Non-pigmented ciliary epithelial cell (primary cell): ENCODE measurements around the gene SVIP.

Source experiments
- DNase-seq: peaks from one replicate; pipeline ENCODE4 v3.0.0-alpha.2; 2010; ENCODE audit warnings: low read depth

SVIP gene, protein sequence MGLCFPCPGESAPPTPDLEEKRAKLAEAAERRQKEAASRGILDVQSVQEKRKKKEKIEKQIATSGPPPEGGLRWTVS

DNA sequence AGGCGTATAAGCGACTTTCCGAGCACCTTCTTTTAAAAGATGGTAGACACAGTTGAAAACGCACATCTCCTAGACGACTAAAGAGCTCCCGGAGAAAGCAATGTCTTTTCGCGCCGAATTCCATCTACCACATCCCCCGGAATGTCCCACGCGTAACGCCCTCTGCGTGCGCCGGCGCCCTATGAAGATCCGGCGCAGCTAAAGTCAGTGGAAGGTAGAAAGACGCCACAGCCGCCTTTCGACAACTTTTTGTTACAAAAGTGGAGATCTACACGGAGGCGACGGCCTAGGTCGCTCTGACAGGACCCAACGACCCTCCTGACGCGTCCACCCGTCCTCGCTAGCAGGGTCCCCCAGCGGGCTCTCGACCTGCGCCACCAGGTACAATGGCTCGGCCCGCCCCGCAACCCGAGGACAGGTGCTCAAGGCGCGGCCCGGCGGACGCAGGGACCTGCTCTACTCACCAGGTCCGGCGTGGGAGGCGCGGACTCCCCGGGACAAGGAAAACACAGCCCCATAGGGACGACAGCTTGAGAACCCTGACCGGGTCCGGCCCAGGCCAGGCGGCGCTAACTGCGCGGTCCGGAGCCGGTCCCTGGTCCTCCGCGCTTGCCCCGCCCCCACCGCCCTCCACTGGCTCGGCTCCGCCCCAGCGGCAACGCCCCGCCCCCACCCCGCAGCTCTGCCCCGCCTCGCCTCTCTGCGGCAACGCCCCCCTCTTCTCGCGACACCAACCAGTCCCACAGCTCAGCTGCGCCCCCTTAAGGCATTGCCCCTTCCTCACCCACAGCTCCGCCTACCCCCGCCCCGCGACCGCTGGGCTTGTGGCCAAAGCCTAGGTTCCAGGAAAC, at the start of gene SVIP:
Gene SVIP (minus strand): TSS at position 571 of the 851 bp plus-strand sequence. CDS start 53 bp downstream, at position 518.
- peak; percentile 55 for DNase-seq

DNA sequence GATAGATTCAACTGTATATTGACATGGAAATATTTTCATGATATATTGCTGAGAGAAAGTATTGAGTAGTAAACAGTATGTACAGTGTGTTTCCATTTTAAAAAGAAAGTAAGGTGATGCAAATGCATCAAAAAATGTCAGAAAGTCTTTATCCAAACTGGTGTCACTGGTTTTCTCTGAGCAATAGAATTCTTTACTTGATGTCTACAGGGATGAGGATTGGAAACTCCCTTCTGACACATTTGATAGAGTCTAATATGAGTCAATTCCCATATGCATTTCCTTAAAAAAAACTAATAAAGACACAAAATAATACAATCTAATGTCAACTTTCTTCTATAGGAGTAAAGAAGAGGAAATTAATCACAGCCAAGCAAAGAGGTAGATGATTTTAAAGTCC, 49.0 kb upstream of the SVIP start:
- DNase-seq = no peak

DNA sequence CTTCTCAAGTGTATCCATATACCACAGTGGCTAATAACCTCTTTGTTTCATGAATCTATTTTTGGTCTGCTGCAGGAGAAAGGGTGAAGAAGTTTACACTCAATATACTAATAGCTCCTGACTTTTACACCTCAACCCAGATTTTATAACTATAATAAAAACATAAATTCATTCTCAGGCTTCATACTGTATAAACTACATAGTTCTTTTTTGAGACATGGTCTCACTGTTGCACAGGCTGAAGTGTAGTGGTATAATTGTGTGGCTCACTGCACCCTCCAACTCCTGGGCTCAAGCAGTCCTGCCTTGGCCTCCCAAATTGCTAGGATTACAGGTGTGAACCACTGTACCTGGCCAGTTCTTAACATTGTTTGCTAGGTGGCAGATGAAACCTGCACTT, 48.4 kb upstream of the SVIP start:
- no peak for DNase-seq

DNA sequence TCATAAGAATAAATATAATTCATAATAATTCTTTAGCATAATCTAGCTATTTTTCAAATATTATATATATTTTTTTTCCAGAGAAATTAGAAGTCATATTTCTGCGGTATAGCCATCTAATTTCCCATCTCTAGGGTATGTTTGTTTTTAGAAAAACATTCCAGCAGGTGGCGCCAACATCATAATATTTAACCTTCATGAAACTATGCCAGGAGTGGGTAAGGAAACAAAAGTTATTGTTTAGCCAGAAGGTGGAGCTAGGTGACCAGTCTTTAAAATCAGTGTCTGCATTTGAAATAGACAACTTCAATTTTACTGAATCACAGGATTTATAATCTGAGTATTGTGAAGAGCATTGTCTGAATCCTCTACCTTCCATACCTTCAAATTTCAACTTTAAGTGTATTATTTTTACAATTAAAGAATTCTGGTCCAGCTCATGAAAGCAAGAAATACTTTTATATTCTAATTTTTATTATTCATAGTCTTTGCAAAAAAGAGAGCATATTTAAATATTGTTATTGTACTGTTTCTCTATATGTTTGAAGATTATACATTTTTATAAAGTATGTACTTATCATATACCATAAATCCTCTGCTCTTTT, 46.4 kb upstream of the SVIP start:
- peak; percentile 67 for DNase-seq

DNA sequence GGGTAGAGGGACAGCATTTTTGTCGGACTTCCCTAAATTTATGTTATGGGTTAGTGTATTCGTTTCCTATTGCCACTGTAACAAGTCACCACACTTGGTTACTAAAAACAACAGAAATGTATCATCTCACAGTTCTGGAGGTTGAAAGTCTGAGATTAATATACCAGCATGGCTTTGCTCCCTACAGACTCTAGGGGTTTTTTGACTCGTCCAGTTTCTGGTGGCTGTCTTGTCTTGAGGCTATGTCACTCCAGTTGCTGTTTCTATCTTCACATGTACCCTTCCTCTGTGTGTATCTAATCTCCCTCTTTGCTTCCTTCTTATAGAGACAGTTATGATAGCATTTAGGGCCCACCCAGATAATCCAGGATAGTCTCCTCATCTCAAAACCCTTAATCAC, 39.7 kb upstream of the SVIP start:
- DNase-seq = no peak

DNA sequence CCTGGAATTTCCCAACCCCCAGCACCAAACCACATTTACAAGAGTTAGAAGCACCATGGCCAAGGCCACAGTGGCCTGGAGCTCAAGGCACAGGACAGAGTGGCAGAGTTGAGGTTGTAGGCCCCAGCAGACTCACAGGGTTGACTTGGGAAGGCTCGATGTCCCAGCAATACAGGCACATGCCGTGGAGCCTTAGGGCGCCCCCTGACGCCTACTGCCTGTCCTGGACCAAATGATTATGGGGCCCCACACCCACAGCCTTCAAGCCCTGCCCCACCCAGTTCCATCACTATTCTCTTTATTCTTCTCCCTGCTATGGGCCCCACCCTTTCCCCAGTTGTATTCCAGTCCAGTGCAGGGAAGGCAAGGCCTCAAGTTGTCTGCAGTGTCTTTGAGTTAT, 30.6 kb upstream of the SVIP start, which contains the start of gene CCDC179:
Gene CCDC179 (minus strand): TSS at position 234 of the 400 bp plus-strand sequence. CDS start 53 bp downstream, at position 181.
- DNase-seq = no peak

DNA sequence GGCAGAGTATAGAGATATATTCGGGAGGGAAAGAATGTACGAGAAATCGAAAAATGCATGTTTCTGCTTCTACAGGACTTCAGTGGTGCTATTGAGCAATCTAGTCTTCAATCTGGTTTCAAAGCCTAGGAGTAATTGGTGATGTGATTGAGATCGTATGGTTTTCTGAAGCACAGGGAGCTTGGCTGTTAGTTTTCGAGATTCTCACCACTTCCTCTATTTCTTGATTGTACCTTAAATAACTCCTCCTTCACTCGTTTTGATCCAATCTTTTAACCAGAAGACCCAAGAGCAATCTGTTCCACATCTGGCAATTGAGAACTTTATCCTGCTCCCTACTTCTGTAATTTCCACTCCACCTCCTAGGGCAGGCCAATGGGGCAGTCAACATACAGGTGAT, 30.2 kb upstream of the SVIP start:
- no peak for DNase-seq

DNA sequence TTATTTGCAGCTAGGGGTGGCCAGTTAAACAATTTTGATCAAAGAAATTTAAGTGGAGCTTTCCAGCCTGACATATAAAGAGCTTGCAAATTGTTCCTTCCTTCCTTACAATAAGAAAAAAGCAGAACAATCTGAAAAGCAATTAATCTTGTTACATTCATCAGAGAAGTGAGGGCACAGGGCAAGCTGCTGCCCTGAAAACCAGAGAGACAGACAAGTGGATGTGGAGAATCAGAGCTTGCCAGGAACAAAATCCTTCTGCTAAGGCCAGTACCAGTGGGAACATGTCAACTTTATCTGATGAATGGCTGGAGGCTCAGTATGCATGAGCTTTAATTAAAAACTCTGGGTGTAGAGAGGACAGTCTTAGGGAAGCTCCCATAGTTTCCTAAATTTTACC, 21.9 kb upstream of the SVIP start:
- DNase-seq = no peak

DNA sequence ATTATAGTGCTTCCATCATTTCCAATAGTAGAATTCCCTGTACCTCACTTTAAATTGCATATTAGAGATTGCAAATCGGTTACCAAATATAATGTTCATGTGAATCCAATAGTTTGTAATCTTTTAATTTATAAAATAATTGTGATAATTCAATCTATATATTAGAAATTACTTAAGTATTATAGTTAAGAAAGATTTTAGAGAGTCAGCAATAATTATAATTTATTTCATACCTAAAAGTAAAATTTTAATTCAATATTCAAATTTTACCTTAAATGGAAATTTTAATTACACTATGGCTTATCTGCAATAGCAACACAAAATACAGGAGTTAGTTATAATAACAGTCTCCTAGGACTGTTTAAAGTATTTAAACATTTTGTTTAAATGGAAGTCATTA, 17.1 kb upstream of the SVIP start:
- no peak for DNase-seq

DNA sequence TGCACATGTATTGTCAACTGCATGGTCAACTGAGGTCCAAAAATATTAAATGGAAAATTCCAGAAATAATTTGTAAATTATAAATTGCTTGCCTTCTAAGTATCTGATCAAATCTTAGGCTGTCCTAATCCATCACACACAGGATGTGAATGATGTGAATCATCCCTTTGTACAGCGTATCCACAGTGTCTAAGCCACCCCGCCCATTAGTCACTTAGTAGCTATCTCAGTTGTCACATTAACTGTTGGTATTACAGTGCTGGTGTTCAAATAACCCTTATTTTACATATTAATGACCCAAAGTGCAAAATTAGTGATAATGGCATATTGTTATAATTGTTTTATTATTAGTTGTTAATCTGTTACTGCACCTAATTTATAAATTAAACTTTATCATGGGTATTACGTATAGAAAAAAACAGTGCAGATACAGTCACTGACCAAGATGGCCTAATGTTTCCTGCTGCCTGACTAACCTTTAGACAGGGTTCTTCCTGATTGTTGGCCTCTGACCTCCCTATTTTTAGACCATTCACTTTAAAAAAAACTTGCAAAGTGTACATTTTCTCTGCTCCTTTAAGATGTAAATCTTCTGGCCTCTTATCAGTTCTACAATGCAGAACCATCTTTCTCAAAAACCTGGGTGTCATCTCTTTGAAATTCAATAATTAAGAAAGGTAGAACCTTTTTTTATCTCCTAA, 2.9 kb upstream of the SVIP start:
- no peak for DNase-seq

DNA sequence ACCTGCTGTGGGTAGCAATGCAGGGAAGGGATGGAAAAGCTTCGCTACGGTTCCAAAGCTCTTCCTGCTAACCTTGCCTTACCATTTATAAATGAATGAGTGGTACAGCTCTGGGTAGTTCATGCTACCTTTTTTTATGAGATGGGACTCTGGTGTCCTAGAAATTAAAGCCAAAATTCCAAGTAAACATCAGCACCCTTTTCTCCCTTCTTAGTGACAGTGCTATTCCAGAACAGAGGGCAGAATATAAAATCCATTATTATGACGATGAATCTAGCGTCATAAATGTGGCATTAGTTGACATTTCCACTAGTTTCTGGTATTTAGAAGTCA, 447 bp upstream of the SVIP start:
- no peak for DNase-seq

DNA sequence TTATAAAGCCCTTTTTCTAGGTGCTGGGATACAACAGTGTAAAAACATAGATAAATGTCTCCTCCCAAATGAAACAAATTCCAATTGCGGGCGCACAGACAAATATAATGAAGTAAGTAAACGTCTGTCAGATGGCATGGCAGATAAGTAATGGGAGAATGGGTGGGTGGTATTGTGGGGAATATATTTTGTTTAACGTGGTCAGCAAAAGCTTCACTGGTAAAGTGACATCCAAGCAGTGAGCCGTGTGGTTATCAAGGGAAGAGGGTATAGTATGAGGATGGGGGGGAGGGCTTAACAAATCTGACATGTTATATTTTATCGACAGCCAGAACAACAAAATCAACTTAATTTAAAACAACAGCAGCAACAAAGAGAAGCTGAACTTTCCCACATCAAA, 1.2 kb downstream of the SVIP start:
- no peak for DNase-seq

DNA sequence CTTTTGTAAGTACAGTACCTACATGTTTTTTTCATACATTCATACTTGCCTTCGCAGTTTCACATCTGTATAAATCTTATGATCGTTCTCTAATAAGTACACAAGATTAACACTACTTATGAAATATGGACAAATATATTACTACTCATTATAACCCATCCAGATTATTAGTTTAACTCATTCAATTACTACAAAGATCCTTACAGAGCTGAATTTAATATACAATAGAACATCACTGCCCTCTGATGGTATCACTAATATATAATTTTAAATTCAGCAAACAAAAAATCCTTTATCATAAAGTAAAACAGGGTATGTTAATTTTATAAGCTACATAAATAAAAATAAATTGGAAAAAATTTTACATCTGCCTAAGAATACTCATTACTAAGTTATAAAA, 7.4 kb downstream of the SVIP start:
- DNase-seq = no peak

DNA sequence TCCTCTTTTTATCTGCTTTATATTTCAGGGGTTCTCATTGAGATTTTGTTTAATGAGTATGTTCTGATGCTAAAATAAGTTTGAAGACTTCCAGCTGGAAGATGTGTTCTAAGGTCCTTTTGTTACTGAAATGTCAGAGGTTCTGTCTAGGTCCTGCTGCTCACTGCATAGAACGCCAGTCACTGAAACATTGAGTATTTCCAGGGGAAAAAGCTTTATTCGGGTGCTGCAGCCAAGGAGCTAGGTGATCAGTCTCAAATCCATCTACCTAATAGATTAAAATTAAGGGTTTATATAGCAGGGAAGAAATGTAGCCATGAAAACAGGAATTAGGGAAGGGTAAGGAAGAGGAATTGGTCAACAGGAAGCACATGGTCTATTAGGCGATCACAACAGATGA, 19.7 kb downstream of the SVIP start:
- DNase-seq = no peak

DNA sequence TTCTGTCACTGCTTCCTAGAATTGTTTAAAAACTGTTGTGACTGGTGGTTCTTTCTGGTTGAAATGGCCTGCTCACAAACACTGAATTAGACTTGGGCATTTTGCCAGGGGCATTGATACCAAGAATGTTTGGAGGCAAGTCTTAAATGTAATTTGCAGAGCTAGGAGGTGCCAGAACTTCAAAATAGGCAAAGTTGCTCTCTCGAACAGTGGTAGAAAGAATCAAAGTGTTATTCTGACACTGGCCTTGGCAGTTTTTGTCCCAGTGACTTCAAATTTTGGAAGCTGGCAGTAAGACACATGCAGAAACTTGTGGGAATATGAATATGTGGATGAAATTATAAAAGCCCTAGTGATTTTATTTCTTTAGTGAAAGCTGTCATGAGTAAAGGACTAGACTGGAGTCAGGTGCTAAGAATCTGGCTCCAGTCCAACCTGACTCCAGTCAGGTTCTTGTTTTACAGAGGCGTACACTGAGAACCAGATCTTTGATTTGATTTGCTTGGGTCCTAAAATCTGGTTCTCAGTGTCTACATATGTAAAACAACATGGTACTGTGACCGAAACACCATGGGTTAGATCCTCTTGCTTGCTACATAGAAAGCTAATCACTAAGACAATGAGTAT, 20.9 kb downstream of the SVIP start:
- DNase-seq = no peak

DNA sequence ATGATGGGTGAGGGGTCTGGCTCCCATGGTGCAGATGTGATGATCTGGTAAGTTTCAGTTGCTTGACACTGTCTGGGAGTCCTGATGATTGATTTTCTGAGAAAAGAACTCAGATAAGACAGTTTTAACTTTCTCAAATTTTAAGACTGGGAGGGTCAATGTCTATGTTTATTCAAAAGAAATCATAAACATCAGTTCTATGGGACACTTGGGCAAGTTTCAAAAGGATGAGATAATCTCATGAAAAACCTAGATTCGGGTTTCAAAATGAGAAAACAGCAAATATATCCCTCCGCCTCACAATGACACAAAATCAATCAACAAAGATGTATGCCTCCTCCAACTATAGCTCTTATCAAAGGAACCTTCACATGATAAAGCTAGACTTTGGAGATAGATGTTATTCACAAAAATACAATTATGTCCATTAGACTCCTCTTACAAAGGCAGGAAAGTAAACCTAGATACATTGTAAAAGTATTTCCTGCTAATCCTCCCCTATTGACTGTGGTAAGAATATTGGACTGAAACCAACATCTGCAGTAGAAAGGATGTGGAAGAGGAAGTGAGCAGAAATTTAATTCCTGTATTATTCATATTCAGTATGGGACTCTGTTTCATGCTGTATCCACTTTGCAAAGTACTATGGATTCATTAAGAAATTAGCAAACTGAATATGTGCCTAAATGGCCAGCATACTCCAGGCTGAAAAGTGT, 21.6 kb downstream of the SVIP start:
- no peak for DNase-seq

DNA sequence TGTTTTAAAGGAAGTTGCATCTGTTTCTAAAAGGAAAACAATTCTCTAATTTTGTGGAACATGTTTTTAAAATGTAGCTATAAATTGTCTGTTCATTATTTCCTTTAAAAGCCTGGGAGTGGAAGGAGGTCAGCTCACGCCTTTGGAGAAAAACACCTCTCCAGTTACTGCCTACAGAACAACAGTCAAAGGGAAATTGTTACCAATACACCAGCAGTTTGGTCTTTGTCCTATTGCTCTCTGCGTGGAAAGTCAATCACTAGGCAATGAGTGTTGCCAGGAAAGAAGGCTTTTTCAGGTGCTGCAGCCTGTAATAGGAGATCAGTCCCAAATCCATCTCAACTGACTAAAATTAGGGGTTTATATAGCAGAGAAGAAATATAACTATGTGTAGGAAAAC, 22.2 kb downstream of the SVIP start:
- DNase-seq = no peak

DNA sequence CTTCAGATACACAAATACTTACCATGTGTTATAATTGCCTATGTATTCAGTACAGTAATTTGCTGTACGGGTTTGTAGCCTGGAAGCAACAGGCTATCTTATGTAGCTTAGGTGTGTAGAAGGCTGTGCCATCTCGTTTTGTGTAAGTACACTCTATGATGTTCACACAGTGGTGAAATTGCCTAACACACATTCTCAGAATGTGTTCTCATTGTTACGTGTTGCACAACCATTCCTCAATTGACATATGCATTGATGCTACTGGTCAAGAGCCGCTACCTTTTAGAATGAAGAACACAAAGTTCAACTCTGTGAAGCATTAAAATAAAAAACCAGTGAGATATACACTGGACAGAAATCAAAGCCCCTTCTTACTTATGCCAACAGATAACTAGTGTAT, 26.7 kb downstream of the SVIP start:
- DNase-seq = no peak

DNA sequence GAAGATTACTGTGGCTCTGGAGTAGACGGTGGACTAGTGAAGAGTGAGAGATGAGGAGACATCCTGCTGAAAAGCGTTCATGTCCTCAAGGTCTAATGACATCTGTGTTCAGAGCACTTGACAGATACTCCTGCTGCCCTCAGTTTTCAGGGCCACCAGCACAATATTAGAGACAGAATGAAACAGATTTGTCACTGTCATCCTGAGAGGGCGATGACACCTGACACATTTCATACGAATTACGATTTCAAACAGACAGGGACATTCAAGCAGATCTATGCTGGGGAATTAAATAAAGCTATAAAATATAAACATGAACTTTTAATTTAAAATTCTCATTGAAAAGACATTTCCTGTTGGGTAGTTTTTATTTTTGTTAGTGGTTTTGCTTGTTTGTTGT, 29.1 kb downstream of the SVIP start:
- DNase-seq = no peak

DNA sequence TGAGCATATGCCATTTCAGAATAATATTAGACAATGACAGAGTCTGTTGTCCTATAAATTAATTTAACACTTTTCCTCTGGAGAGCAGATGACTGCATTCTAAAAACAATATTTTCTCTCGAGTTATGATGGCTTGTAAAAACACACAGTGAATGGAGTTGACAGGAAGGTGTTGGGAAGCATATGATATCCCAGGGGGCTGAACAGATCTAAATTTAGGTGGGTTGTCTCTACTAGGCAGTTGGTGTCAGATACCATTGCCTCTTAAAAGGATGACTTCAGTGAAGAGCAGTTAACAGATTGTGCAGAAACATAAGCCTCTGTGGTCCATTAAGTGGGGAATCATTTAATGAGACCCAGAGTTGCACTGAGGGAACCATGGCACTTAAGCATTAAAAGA, 30.7 kb downstream of the SVIP start:
- no peak for DNase-seq

DNA sequence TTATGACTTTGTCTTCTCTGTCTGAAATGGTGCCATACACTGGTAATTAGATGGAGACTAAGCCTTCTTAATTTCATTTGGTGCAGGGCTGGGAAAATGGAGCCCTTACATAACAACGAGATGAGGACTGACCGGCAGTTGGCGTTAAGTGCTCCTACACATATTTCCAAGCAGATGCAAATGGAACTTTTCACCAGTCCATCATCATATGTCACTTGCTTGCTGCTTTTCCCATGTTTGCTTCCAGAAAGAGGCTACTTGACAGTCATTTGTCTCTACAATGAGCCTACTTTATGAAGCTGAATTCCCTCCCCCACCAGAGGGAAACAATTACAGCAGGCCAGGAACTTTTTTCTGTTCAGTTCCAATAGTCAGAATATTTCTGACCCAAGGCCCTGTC, 32.6 kb downstream of the SVIP start:
- DNase-seq = no peak

DNA sequence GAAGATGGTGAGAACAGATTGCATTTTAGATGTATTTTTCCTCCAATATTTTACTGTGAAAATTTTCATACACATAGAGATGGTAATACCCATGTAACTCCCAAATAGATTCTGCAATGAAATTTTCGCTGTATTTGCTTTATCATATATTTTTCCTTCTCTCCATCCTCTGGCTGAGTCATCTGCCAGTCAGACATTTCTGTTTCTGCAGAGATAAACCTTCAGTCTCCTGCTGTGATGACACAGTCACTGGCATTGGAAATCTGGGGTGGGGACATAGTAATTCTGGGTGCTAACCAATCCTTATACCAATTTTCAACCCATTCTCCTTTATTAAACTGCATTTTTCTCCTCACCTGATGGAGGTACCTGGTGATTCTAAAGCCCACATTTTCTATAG, 33.7 kb downstream of the SVIP start:
- no peak for DNase-seq
